MM.1S (cell line): ENCODE results near the gene ITGB5.

Experiments
- CTCF ChIP-seq: fragments of 300-600 bp; sonication (generic); IDR thresholded peaks from 2 replicates; pipeline ENCODE4 v1.5.1; 2016; ENCODE audit warnings: antibody characterized with exemption, low read length, mixed read lengths
- EZH2 ChIP-seq: fragments of 300-600 bp; sonication (generic); optimal IDR thresholded peaks from 2 replicates; pipeline ENCODE3; 2017; ENCODE audit warnings: low read depth, mild to moderate bottlenecking, antibody characterized with exemption, low read length, mixed read lengths

- TF ChIP-seq EZH2 (no peak), CTCF (no peak)
Measured at GRCh38 chr3:124843047-124843446, 44.1 kb downstream of the ITGB5 start.
